A673 (cell line): ENCODE results near the gene PRKG1. TPM values are rescaled to one million over a fixed set of nuclear protein-coding genes. Genes with fewer than 3 reads are reported as not detected.

Experiments used
- BruUV-seq: library from RNA; stranded (reverse); fragments of 400-500 nt; replicated peaks from 2 replicates; lab custom pipeline; 2021; lab: Mats Ljungman, UMichigan
- CTCF ChIA-PET: fragments of 300-600 bp; sonication (Branson Sonifier 250); formaldehyde crosslinking; loops from one replicate; lab custom pipeline; 2022; ENCODE audit warnings: antibody characterized with exemption; lab: Charles Lee
- POLR2A ChIA-PET: fragments of 300-600 bp; sonication (Branson Sonifier 250); formaldehyde crosslinking; loops from one replicate; lab custom pipeline; 2022; ENCODE audit warnings: antibody characterized with exemption; ENCODE audit not compliant: low non-redundant PET; lab: Charles Lee
- DNase-seq: peaks from one replicate; pipeline ENCODE4 v3.0.0-alpha.2; 2015; ENCODE audit warnings: low spot score
- H3K27ac ChIP-seq: fragments of 200-600 bp; sonication (generic); 2 replicates; pipeline ENCODE4 v1.5.1; 2016; ENCODE audit warnings: mixed run types, low read depth, mild to moderate bottlenecking, mixed read lengths, antibody characterized with exemption, low read length; ENCODE audit not compliant: poor library complexity, severe bottlenecking
- H3K27me3 ChIP-seq: fragments of 200-600 bp; sonication (generic); replicated peaks from 2 replicates; pipeline ENCODE4 v1.6.1; 2017; ENCODE audit warnings: mixed run types, low read depth, mild to moderate bottlenecking, mixed read lengths, antibody characterized with exemption, low read length; ENCODE audit not compliant: insufficient read depth, poor library complexity
- H3K36me3 ChIP-seq: fragments of 200-600 bp; sonication (generic); 2 replicates; pipeline ENCODE4 v1.6.1; 2016; ENCODE audit warnings: mixed run types, mild to moderate bottlenecking, mixed read lengths, antibody characterized with exemption, low read length; ENCODE audit not compliant: insufficient read depth, poor library complexity, severe bottlenecking
- H3K4me1 ChIP-seq: fragments of 200-600 bp; sonication (generic); 2 replicates; pipeline ENCODE4 v1.6.1; 2017; ENCODE audit warnings: mixed run types, mild to moderate bottlenecking, mixed read lengths, antibody characterized with exemption, low read length; ENCODE audit not compliant: insufficient read depth, poor library complexity, severe bottlenecking
- H3K4me3 ChIP-seq: fragments of 200-600 bp; sonication (generic); 2 replicates; pipeline ENCODE4 v1.5.1; 2016; ENCODE audit warnings: low read depth, mixed run types, mild to moderate bottlenecking, mixed read lengths, low read length; ENCODE audit not compliant: poor library complexity, severe bottlenecking
- H3K9me3 ChIP-seq: fragments of 200-600 bp; sonication (generic); 2 replicates; pipeline ENCODE4 v1.6.1; 2016; ENCODE audit warnings: mixed run types, low read depth, mild to moderate bottlenecking, mixed read lengths, antibody characterized with exemption, low read length; ENCODE audit not compliant: poor library complexity, severe bottlenecking
- CTCF ChIP-seq: fragments of 300-800, 200-600 bp; sonication (generic); conservative IDR thresholded peaks from 2 replicates; pipeline ENCODE4 v1.5.1; 2017; ENCODE audit warnings: low read depth, mild to moderate bottlenecking, antibody characterized with exemption, low read length, moderate library complexity, mixed read lengths
- EZH2 ChIP-seq: fragments of 200-600 bp; sonication (generic); IDR thresholded peaks from 2 replicates; pipeline ENCODE4 v1.6.1; 2017; ENCODE audit warnings: borderline replicate concordance, low read depth, mild to moderate bottlenecking, mixed read lengths, antibody characterized with exemption, low read length; ENCODE audit not compliant: poor library complexity, severe bottlenecking
- intact Hi-C: fragments of 100-400 bp; cut with micrococcal nuclease; formaldehyde crosslinking; loops from one replicate; pipeline ENCODE4 v1.10.0; 2022; ENCODE audit not compliant: unreplicated experiment
- total RNA-seq: library from RNA; stranded (reverse); gene quantifications from 2 replicates; pipeline ENCODE4 v1.2.3, GENCODE V29; 2021

Gene PRKG1
- total RNA-seq, 1 experiment from 2014 or later: 0.58 TPM

GRCh38 chr10:52279546-52279945 is 1205.3 kb downstream of the PRKG1 start:
- H3K27me3 ChIP-seq: no peaks in the 10 kb centered on the region
- intact Hi-C loops: no loop called here
- POLR2A ChIA-PET: no interaction called here
- no TSS peak for BruUV-seq
- H3K36me3 ChIP-seq: no peaks in the 10 kb centered on the region
- no peaks in the 10 kb centered on the region for H3K4me1 ChIP-seq
- no peaks in the 10 kb centered on the region for H3K9me3 ChIP-seq
- DNase-seq: no peak
- TF ChIP-seq EZH2: no peak
- TF ChIP-seq CTCF: no peak
- CTCF ChIA-PET: no interaction called here
- H3K27ac ChIP-seq: no peak overlapping the region
- no peak overlapping the region for H3K4me3 ChIP-seq

GRCh38 chr10:52280051-52280450 is 1205.8 kb downstream of the PRKG1 start:
- Histone ChIP-seq H3K4me1 (no peaks in the 10 kb centered on the region), H3K27ac (peak overlapping the region; percentile 44), H3K4me3 (no peak overlapping the region), H3K9me3 (no peaks in the 10 kb centered on the region), H3K36me3 (no peaks in the 10 kb centered on the region), H3K27me3 (no peaks in the 10 kb centered on the region)
- intact Hi-C loops: no loop called here
- no peak for TF ChIP-seq CTCF
- TF ChIP-seq EZH2: no peak
- ChIA-PET CTCF (no interaction called here), POLR2A (no interaction called here)
- peak; percentile 7 for DNase-seq
- no TSS peak for BruUV-seq

GRCh38 chr10:52283174-52283573 is 1208.9 kb downstream of the PRKG1 start:
- POLR2A ChIA-PET: no interaction called here

More at GRCh38 chr10:52283174-52283573, 1208.9 kb downstream of the PRKG1 start:
- BruUV-seq: no TSS peak
- CTCF ChIA-PET: no interaction called here
- H3K9me3 ChIP-seq: no peaks in the 10 kb centered on the region
- no peaks in the 10 kb centered on the region for H3K4me1 ChIP-seq
- TF ChIP-seq EZH2 (no peak), CTCF (no peak)
- DNase-seq: no peak
- intact Hi-C loops: no loop called here
- H3K27me3 ChIP-seq: peaks cover 9% of the 10 kb centered on the region
- no peak overlapping the region for H3K4me3 ChIP-seq
- no peak overlapping the region for H3K27ac ChIP-seq
- no peaks in the 10 kb centered on the region for H3K36me3 ChIP-seq
